Lower leg skin (tissue), 3 donors: Measurements from ENCODE around the gene A3GALT2.

Experiments used
- CTCF ChIP-seq, 3 donors: fragments of 450-650 bp; IDR thresholded peaks; one replicate each; pipeline ENCODE4 v1.5.1; 2016; ENCODE audit warnings: antibody characterized with exemption in 3 of 3, mild to moderate bottlenecking in 3 of 3, moderate library complexity in 2 of 3
- POLR2A ChIP-seq, 2 donors: fragments of 450-650 bp; IDR thresholded peaks; one replicate each; pipeline ENCODE4 v1.6.1; 2016 to 2017; ENCODE audit warnings: antibody characterized with exemption in 2 of 2, mild to moderate bottlenecking in 1 of 2, moderate library complexity in 1 of 2

GRCh38 chr1:33272509-33272908, 48.4 kb downstream of the A3GALT2 start:
- no peak for TF ChIP-seq POLR2A (IDR thresholded peaks at IDR 0.05)
- no peak for TF ChIP-seq CTCF (IDR thresholded peaks at IDR 0.05)
